ENCODE measurements around the gene RGP1.

Gene RGP1

GRCh38 chr9:35736201-35736633 lies 12.9 kb upstream of the RGP1 start:
- DNase-seq (ENCODE audit: low read depth) = peak; percentile 72
- peak; percentile 82 for TF ChIP-seq CTCF (IDR thresholded peaks at IDR 0.05; ENCODE audit: low read depth, low read length)
- no peak for TF ChIP-seq MYC (IDR thresholded peaks at IDR 0.05; ENCODE audit: low read depth, low read length)
- H3K4me3 ChIP-seq (ENCODE audit: low read depth, low read length) = no peak overlapping the region

GRCh38 chr9:35737143-35737542 lies 11.9 kb upstream of the RGP1 start:
- no peak for DNase-seq (ENCODE audit: low read depth)
- TF ChIP-seq CTCF (IDR thresholded peaks at IDR 0.05; ENCODE audit: low read depth, low read length) (no peak), MYC (IDR thresholded peaks at IDR 0.05; ENCODE audit: low read depth, low read length) (no peak), POLR2A (IDR thresholded peaks at IDR 0.05; ENCODE audit: extremely low read depth, insufficient read length) (no peak)
- TF ChIP-seq, protein P1, sequence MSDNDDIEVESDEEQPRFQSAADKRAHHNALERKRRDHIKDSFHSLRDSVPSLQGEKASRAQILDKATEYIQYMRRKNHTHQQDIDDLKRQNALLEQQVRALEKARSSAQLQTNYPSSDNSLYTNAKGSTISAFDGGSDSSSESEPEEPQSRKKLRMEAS (IDR thresholded peaks at IDR 0.05; ENCODE audit: low read depth, low read length) = no peak

DNA sequence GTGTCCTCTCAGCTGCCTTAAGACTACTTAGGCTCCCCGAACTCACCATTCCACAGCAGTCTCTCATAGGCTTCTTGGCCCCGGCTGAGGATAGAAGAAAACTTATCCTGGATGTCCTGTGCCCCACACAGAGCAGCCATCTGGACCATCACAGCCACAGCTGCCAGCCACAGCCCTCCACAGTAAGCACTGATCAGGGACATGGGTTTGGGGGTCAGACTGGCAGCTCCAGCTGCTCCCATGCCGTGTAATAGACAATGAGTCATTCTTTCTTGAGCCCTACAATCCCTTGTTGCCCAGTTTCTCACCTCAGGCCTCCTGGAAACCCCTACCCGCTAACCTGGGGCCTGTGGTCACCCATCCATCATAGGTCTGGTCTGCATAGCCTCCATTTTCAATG lies 10.9 kb upstream of the RGP1 start:
- TF ChIP-seq, protein P1 (IDR thresholded peaks at IDR 0.05; ENCODE audit: low read depth, low read length) = no peak
- no peak for TF ChIP-seq MYC (IDR thresholded peaks at IDR 0.05; ENCODE audit: low read depth, low read length)
- no peak overlapping the region for H3K4me3 ChIP-seq (ENCODE audit: low read depth, low read length)
- no peak for DNase-seq (ENCODE audit: low read depth)

More at GRCh38 chr9:35737143-35737542, 11.9 kb upstream of the RGP1 start:
- no peak overlapping the region for H3K4me3 ChIP-seq (ENCODE audit: low read depth, low read length)

DNA sequence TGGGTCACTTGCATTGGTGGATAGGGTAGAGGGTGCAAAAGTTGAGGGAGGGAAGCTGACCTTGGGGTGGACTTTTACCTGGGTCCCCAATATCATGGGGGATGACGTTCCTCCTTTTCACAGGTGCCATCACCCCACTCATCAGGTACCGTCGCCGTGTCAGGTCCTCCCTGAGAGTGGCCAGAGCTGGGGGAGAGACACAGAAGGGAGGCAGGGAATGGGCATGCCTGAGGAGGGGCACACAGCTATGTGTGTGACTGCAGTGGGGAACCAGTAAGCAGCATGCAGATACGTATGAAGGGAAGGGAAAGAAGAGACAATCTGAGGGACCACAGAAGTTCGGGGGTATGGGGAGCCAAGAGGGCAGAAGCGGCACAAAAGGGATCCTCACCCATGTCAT lies 10.2 kb upstream of the RGP1 start:
- TF ChIP-seq, protein P1 (IDR thresholded peaks at IDR 0.05; ENCODE audit: low read depth, low read length) = no peak
- TF ChIP-seq POLR2A (IDR thresholded peaks at IDR 0.05; ENCODE audit: extremely low read depth, insufficient read length) = no peak
- no peak for TF ChIP-seq MYC (IDR thresholded peaks at IDR 0.05; ENCODE audit: low read depth, low read length)
- TF ChIP-seq CTCF (IDR thresholded peaks at IDR 0.05; ENCODE audit: low read depth, low read length) = no peak
- no peak for DNase-seq (ENCODE audit: low read depth)
- no peak overlapping the region for H3K4me3 ChIP-seq (ENCODE audit: low read depth, low read length)

- DNase-seq (ENCODE audit: low read depth) = no peak
- no peak overlapping the region for H3K4me3 ChIP-seq (ENCODE audit: low read depth, low read length)
- no peak for TF ChIP-seq POLR2A (IDR thresholded peaks at IDR 0.05; ENCODE audit: extremely low read depth, insufficient read length)
Measured at GRCh38 chr9:35740243-35740642, 8.8 kb upstream of the RGP1 start.

DNA sequence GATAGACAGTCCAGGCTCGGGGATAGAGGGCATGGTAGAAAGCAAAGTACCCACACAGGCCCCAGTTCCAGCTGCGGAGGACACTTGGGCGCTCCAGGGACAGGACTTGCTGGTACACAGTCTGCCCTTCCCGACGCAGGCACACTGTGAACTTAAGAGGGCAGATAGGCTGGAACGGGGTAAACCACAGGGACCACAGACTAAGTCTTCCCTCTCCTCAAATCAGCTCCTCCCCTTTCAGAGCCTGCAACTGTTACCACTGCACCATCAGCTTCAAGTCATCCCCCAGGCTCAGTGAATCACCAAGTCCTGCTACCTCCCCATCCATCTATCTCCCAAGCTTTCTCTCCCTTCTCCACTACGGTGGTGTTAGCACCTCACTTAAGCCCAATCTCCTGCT lies 7.3 kb upstream of the RGP1 start:
- TF ChIP-seq CTCF (IDR thresholded peaks at IDR 0.05; ENCODE audit: low read depth, low read length) (no peak), MYC (IDR thresholded peaks at IDR 0.05; ENCODE audit: low read depth, low read length) (no peak), POLR2A (IDR thresholded peaks at IDR 0.05; ENCODE audit: extremely low read depth, insufficient read length) (no peak)
- TF ChIP-seq, protein P1 (IDR thresholded peaks at IDR 0.05; ENCODE audit: low read depth, low read length) = no peak
- H3K4me3 ChIP-seq (ENCODE audit: low read depth, low read length) = no peak overlapping the region
- DNase-seq (ENCODE audit: low read depth) = peak; percentile 33

DNA sequence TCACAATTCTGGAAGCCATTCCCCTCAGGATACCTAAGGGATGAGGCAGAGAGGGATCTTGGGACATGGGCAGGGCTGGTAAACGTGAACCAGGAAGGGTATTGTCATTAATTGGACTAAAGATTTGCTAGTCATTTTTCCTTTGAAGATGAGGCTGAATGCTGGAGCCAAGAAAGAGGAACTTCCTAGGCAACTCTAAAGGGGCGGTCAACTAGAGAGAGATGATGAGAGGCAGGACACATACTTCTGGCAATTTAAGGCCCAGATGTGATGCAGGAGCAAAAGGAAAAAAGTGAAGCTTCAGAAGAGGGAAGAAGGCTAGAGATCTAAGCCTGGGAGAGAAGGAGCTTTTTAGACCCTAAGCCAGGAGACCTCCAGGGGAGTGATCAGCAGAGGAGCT lies 5.6 kb upstream of the RGP1 start:
- H3K4me3 ChIP-seq (ENCODE audit: low read depth, low read length) = no peak overlapping the region
- DNase-seq (ENCODE audit: low read depth) = no peak
- TF ChIP-seq POLR2A (IDR thresholded peaks at IDR 0.05; ENCODE audit: extremely low read depth, insufficient read length) (no peak), MYC (IDR thresholded peaks at IDR 0.05; ENCODE audit: low read depth, low read length) (no peak), CTCF (IDR thresholded peaks at IDR 0.05; ENCODE audit: low read depth, low read length) (no peak)
- TF ChIP-seq, protein P1 (IDR thresholded peaks at IDR 0.05; ENCODE audit: low read depth, low read length) = no peak

Data from NB4 (cell line).